Activated CD4-positive, alpha-beta T cell treated with anti-CD3 and anti-CD28 coated beads, Interleukin-2, amount 50 U/mL, for 4 hours (primary cell): ENCODE data around the gene GRK1.
A peak's percentile ranks its signal among the peaks of the same experiment; 100 is the strongest.
"Not testable (repeated sequence)": the region's sequence is repeated elsewhere in the genome, so short reads cannot be mapped to it uniquely, and the experiment has no call there.

Experiments
- DNase-seq, 2 experiments: peaks; one replicate each; pipeline ENCODE4 v3.0.0-alpha.2; 2020

GRK1 gene

DNA sequence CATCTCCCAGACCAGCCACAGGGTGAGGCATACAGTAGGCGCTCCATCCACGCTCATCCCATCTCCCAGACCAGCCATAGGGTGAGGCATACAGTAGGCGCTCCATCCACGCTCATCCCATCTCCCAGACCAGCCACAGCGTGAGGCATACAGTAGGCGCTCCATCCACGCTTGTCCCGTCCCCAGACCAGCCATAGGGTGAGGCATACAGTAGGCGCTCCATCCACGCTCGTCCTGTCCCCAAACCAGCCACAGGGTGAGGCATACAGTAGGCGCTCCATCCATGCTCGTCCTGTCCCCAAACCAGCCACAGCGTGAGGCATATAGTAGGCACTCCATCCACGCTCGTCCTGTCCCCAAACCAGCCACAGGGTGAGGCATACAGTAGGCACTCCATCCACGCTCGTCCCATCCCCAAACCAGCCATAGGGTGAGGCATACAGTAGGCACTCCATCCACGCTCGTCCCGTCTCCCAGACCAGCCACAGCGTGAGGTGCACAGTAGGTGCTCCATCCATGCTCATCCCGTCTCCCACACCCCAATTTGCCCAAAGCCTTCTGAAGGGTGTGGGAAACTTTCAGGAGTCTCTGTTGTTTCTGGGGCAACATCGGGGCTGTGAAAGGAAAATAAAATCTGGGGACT, 78.6 kb downstream of the GRK1 start:
- DNase-seq: not testable (repeated sequence)

DNA sequence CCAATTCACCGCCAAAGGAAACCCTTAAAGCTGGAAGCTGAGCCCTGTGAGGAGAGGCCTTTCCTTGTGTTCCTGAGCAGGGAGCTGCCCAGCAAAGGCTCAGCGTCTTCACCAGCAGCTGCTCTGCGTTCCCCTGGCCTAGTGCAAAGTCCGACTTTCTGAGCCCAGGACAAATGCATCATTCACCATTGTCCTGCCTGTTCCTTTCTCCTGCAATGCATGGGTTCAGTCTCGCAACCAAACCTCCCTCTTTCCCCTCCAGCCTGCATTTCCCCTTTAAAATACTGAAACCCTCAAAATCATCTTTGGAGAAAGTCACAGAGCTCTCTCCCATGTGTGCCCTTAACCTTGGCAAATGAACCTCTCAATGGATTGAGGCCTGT, 79.1 kb downstream of the GRK1 start:
- no peak for DNase-seq

DNA sequence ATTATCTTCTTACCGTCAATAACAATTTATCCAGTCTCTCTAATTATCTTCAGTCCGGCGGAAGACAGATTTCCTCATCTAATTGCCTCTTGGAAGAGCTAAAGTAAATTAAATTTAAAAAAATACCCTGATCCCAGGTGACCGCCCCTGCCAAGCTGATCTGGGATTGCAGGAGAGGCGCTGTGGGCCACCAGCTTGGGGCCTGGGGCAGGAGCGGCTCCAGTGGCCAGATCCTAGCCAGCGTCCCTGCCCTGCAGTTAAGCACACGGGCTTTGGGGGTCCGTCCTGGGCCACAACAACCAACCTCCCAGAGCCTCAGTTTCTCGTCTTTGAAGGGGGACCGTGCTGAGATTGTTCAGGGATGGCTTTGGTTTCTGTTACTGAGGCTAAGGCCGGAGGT, 79.7 kb downstream of the GRK1 start:
- DNase-seq: no peak

DNA sequence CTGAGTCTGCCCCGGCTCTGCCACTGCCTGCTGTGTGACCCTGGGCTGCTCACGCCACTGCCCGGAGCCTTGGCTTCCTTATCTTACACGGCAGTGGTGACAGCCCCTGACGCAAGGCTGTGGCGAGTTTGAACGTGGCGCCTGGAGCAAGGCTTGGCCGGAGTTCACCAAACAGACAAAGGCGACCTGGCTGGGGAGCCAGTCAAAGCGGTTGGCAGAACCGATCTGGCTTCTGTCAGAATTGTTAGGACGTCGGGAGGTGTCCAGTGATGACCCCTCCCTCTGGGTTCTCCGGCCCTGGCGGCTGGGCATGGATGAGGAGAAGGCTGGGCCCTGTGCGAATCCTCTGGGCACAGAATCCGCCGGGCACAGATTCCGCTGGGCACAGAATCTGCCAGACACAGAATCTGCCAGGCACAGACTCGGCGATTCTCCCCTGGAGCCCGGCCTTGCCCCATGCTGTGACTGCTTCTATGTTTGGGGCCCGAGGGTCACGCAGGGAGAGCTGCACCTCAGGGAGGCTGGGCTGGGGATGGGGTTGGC, 80.3 kb downstream of the GRK1 start:
- DNase-seq: no peak

DNA sequence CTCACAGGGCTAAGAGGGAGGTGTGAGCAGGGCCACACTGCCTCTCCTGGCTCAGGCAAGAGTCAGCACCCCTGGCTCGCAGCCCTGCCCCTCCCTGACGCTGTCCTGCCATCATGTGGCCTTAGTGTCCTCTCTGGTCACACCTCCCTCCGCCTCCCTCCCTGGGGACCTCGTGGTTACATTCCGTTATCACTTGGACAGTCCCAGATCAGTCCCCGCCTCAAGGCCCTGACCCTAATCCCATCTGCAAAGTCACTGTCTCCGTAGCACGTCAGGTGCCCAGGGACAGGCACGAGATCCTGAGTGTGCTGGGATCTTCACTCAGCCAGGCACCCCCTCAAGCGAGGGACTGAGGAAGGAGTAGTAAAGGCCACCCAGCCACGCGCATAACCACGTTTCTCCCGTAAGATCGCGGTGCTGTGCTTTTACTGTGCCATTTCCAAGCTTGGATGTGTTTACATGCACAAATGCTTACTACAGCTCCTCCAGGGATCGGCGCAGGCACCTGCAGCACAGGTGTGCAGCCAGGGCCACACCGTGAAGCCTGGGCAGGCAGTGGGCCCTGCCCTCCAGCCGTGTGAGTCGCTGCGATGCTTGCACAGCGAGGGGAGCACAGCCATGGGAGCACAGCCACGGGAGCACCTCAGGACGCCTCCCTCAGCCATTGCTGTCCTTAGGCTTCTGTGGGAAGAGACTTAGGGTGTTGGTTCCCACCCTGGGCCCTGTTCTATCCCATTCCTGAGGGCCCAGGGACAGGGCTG, 81.3 kb downstream of the GRK1 start:
- DNase-seq: no peak

DNA sequence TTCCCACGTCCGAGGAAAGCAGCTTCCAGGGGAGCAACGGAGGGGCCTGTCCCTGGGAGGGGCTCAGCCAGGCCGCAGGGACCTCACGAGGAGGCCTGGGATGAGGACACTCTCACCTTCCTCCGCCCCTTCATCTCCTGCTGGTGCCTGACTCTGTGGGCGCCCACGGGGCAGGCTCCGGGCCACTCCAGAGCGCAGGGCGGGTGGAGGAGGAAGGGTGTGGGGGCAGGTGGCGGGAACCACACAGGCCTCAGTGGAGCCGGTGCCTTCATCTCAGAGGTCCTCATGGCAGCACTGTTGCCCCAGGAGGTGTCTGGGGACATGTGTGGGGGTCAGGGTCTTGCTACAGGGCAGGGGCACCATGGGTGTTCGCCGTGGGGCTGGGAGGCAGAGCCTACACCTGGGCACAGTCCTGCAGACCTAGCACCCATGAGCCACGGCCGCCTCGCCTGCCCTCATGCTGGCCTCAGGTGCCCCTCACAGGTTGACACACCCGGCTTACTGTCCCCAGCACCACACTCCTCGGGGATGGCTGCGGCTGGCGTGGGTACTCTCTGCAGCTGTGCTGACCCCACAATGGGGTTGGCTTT, 81.9 kb downstream of the GRK1 start:
- no peak for DNase-seq

DNA sequence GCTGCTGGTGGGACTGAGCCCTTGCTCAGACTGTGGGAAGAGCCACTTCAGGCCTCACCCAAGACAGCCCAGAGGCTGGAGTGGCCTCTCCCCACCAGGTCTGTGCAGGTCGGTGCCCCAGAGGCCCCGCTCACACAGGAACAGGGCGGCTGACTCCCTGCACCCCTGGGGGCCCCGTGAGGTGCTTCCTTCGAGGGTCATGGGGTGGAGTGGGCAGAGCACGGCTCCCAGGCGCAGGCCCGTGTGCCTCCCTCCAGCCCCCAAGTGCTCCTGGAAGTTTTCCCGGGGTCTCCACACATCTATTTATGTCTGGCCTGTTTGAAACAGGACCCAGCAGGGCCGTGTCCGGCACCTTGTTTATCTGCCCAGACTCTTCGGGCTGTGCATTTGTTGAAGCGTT, 82.5 kb downstream of the GRK1 start:
- no peak for DNase-seq

DNA sequence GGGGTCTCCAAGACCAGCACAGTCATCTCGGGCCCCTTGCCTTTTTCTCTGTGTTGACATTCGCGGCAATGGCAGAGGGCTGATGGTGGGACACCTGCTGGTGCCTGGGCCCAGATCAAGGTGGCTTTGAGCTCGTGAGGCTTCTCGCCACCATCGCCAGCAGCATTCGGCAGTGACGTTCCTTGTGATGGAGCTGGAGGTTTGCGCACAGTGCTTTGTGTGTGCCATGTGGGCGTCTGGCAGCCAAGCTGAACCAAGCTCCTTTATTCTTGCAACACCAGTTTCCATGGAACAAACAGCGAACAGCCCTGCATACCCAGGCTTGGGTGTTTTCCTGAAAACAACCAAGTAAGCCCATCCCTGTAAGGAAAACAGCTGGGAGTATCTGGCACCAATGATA, 82.9 kb downstream of the GRK1 start:
- no peak for DNase-seq

DNA sequence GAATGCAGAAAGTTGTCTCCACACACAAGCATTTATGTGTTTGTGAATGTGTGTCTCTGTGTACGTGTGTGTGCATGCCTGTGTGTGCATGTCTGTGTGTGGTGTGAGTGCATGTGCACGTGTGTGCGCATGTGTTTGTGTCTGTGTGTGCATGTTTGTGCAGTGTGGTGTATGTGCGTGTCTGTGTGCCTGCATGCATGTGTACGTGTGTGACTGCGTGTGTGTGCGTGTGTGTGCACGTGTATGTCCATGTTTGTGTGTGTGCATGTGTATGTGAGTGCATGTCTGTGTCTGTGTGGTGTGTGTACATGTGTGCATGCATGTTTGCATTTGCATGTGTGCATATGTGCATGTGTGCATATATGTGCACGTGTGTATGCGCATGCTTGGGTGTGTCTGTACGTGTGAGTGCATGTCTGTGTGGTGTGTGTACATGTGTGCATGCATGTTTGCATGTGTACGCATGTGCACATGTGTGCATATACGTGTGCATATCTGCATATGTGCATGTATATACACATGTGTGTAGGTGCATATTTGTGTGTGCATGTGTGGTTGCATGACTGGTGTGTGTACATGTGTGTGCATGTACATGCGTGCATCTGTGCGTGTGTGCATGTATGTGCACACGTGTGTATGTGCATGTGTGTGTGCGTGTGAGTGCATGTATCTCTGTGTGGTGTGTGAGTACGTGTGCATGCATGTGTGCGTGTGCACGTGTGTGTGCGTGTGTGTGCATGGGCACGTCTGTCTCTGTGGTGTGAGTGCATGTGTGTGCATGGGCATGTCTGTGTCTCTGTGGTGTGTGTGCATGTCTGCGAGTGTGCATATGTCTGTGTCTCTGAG, 83.8 kb downstream of the GRK1 start:
- DNase-seq: no peak

DNA sequence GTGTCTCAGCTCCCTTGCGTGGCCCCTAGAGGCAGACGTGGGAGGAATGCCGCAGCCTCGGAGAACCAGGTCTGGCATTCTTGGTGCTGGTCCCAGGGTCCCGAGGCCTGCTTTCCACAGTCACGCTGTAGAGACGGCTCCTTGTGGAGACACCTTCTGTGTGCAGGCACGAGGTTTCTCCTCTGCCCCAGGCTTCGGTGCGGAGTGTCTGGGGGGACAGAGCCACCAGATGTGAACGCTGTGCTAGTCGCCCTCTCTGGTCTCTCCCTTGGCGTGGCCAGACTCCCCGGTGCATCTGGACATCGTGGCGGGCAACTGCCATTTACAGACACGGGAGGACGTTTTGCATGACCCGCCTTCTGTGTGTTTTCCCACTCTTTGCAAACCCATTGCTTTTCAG, 84.5 kb downstream of the GRK1 start:
- DNase-seq: no peak

DNA sequence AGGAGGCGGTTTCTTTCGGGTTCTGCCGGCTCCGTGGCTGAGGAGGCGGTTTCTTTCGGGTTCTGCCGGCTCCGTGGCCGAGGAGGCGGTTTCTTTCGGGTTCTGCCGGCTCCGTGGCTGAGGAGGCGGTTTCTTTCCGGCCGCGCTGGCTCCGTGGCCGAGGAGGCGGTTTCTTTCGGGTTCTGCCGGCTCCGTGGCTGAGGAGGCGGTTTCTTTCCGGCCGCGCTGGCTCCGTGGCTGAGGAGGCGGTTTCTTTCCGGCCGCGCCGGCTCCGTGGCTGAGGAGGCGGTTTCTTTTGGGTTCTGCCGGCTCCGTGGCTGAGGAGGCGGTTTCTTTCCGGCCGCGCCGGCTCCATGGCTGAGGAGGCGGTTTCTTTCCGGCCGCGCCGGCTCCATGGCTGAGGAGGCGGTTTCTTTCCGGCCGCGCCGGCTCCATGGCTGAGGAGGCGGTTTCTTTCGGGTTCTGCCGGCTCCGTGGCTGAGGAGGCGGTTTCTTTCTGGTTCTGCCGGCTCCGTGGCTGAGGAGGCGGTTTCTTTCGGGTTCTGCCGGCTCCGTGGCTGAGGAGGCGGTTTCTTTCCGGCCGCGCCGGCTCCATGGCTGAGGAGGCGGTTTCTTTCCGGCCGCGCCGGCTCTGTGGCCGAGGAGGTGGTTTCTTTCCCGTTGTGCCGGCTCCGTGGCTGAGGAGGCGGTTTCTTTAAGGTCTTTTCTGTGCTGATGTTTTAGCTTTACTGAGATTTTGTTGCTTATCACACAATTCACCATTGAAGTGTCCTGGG, 85.4 kb downstream of the GRK1 start:
- not testable (repeated sequence) for DNase-seq

DNA sequence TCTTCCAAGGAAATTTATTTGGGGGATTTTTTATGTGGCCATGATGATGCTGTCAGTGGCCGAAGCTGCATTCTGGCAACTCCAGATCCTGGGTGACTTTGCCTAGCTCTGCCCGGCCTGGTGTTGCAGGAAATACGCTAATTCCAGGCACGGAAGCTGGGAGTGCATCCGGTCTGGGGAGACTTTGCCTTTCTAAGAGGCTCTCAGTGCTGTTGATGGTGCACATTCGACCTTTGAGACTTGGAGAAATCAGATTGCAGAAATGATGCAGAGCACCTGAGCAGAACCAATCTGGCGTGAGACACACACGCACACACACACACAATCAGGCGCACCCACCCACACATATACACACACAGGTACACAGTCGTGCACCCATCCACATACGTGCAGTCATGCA, 86.2 kb downstream of the GRK1 start:
- no peak for DNase-seq

DNA sequence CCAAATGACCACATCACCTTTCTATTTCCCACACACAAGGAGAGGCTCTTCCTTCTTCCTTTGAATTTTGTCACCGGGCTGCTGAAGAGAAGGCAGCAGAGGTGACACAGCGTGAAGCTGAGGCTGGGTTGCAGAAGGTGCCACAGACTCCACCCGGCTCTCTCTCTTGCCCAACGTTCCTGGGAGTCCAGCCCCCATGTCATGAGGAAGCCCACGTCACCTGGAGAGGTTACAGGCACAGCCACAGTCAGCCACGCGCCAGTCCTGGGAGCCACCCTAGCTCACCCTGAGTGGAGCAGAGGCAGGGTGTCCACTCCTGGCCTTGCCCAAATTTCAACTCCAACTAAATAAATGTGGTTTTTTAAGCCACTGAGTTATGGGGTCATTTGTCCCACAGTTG, 87.2 kb downstream of the GRK1 start:
- DNase-seq: no peak

DNA sequence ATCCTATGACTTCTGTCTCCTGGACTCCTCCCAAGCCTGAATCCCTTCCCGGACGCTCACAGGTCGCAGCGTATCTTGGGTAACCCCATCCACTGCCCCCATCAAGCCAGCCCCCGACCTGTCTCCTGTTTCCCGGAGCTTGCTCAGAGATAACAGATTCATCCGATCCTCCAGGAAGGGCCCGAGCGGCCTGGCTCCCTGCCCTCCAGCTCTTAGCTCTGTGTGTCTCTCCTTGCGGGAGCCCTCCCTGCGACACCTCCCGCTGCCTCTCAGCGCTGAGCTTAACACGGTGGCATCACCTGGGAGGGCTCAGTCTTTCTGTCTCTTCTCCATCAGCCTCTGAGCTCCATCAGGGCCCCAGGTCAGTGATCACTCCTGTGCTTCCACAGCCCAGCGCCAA, 87.7 kb downstream of the GRK1 start:
- DNase-seq: no peak

DNA sequence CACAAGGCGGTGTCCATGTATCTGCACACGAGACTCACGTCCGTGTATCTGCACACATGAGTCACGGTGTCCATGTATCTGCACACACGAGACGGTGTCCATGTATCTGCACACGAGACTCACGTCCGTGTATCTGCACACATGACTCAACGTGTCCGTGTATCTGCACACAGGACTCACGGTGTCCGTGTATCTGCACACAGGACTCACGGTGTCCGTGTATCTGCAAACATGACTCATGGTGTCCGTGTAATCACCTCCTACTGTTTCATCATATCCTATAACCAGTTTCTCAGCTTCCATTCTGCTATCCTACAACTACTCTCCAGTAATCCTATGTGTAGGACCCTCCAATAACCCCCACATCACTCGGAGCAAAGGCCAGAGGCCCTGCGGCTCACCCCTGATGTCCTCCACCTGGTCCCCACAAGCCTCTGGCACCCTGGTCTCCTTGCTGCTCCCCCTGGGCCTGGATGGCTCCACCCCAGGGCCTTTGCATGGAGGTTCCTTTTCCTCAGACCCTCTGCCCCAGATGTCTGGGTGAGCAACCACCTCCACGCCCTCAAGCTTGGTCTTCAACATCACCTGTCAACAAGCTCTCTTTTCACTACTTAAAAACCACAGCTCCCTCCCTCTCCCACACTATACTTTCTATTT, 89.5 kb downstream of the GRK1 start:
- no peak for DNase-seq

DNA sequence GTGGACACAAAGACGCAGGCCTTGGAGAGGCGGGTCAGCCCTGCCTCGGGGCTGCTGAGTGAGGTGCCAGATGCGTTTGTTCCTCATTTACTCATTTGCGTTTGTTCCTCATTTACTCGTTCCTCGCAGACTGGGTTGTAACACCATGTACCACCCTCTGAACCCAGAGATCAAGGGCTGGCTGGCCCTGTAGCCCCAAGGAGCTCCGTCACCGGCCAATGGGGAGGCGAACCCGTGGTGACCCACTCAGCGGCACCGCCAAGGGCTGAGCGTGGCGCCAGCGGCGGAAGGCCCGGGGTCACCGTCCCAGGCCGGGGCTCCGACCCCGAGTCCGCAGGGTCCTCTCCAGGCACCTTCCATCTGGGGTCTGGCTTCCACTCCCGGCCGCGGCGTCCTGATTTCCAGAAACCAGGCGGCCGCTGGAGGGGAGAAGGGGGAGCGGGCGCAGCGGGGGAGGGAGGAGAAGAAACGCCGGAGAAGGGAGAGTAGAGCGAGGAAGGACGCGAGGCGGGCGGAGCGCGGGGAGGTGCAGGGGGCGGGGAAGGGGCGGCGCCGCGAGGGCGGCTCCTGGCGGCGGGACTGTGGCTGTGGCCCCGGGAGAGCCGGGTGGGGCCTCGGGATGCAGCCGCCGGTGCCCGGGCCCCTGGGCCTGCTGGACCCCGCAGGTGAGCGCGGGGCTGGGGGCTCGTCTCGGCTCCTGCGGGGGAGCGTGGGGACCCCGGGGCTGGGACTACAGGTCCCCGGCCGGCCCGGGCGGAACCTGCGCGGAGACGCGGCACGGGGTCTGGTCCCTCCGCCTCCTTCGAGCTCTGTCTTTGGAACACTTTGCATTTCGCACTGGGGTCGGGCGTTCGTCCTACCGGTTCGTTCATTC, 91.9 kb downstream of the GRK1 start, which contains the start of gene TMEM255B:
TMEM255B (plus strand) TSS at position 576 of the 874 bp plus-strand sequence; CDS start at position 620, 44 bp downstream.
- peak; percentile 70 to 74 for DNase-seq

DNA sequence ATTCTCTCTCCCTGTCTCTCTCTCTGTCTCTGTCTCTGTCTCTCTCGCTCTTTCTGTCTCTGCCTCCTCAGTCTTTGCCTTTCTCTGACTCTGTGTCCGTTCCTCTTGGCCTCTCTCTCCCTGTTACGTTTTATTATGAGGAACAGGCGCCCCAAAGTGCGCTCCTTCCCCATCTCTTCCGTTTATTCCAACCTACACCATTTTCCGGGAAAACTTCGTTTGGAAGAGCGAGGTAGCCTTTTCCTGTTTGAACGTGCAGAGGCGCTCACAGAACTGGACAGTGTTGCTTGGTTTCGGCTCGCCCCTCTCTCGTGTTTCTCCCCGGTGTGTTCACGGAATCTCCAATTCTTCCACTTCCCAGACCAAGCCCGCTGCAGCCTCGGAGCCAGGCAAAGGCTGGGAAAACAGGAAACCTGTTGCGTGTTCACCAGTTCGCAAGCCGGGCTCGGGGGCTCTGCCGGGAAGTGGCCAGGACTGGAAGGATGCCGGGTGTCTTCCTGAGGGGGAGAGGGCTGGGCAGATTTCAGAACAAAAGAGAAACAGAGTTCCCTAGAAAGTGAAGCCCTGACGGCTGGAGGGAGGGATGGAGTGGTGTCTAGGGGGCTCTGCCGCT, 92.6 kb downstream of the GRK1 start:
- DNase-seq: no peak

DNA sequence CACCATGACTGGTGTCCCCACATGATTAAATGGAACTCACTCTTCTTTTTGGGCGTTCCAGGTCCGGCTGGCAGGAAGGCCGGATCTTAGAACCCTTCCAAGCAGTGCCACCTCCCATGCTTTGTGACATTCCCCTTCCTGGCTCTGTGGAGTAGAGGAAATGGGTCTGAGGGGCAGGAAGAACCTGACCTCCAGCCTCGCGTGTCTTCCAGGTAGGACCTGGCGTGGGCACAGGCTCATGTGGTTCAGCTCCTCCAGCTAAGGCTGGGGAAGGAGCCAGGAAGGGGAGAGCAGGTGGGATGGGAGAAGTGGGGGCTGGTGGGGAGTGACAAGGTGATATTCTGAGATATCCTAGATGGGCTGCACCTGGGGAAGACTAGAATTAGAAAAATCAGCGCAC, 94.1 kb downstream of the GRK1 start:
- DNase-seq: no peak

DNA sequence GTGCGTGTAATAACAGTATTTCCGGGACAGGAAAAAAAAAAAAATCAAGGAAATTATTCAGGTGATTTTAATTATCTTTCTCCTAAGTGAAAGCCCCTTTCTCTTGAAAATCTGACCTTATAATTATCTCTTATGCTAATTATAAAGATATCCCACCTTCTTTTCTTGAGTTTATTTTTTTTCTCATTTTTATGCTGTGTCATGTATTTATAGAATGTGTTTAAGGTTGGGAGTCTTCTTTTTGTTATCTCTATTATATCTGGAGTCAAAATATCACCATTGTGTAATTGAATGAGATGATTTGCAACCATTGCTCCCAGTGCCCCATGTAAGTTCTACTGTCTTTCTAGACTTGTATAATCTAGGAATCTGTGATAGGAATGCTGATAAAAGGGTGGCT, 95.1 kb downstream of the GRK1 start:
- no peak for DNase-seq

DNA sequence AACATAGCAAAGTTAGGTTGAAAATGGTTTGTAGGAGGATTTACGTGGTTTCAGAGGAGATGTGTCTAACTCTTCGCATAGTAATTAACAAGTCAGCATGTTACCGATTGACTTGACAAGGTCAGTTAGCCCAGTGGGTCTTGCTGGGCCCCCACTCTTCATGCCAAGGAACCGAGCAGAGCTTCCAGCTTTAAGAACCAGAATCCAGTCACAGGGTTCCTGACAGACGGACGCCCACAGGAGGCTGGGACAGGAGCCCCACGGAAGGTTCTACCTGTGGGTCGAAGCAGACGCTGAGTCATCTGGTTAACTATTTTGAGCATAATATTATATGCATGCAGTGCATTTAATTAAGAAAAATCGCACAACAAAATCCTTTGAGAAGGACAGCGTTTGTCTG, 95.5 kb downstream of the GRK1 start:
- DNase-seq: no peak
